Cardiac septum (tissue), 1 donor: Measurements from ENCODE around the gene TERB1. TPM values are rescaled to one million over a fixed set of nuclear protein-coding genes. Genes with fewer than 3 reads are reported as not detected.

Source experiments
- DNase-seq: peaks from one replicate; pipeline ENCODE4 v3.0.0-alpha.2; 2020; ENCODE audit warnings: low spot score
- intact Hi-C: fragments of 100-400 bp; cut with DNase I; formaldehyde crosslinking; loops from one replicate; pipeline ENCODE4 v1.14.0; 2022
- total RNA-seq: library from RNA; stranded (reverse); fragmentation: NEBNext Ultra II Directional; extraction: Animal tissue kit (Norgen Biotek cat#: 25700); gene quantifications from one replicate; pipeline ENCODE4 v1.2.1, GENCODE V29; 2021
- donor health status: DM: no; HTN: no; CAD: no.

TERB1 gene
- total RNA-seq, 1 donor from 2014 or later: not detected

- DNase-seq: no peak
- intact Hi-C loops: no loop called here
Observed at GRCh38 chr16:66714654-66715307, 86.6 kb downstream of the TERB1 start.

DNA sequence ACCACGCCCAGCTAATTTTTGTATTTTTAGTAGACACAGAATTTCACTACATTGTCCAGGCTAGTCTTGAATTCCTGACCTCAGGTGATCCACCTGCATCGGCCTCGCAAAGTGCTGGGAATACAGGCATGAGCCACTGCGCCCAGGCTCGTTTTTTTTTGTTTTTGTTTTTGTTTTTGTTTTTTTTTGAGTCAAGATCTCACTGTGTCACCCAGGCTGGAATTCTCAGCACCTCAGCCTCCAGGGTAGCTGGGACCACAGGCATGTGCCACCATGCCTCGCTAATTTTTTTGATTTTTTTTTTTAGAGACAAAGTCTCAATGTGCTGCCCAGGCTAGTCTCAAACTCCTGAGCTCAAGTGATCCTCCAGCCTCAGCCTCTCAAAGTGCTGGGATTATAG is 87.3 kb downstream of the TERB1 start:
- DNase-seq: no peak
- intact Hi-C loops: no loop called here

GRCh38 chr16:66713076-66713475 is 88.3 kb downstream of the TERB1 start:
- intact Hi-C loops: no loop called here
- DNase-seq: no peak

GRCh38 chr16:66712512-66712911 is 88.9 kb downstream of the TERB1 start:
- no peak for DNase-seq
- intact Hi-C loops: no loop called here

- DNase-seq: no peak
- intact Hi-C loops: no loop called here
Observed at GRCh38 chr16:66711581-66711980, 89.8 kb downstream of the TERB1 start.

DNA sequence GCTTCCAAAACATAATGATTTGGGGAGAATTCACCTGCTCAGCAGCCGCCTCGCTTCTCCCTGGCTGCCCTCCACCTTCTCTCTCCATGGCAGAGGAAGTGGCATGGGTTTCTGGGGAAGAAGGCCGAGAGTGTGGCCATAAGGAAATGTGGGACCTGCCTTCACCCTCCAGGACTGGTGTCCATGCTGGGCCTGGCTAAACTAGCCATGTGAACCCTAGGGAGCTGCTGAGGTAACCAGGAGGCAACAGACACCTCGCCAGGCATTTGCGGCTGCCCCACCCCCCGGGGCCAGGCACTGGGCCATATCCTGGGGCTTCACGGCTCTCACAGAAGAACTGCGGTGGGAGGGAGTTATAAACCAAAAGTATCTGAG is 94.9 kb downstream of the TERB1 start:
- intact Hi-C loops: no loop called here
- DNase-seq: no peak

DNA sequence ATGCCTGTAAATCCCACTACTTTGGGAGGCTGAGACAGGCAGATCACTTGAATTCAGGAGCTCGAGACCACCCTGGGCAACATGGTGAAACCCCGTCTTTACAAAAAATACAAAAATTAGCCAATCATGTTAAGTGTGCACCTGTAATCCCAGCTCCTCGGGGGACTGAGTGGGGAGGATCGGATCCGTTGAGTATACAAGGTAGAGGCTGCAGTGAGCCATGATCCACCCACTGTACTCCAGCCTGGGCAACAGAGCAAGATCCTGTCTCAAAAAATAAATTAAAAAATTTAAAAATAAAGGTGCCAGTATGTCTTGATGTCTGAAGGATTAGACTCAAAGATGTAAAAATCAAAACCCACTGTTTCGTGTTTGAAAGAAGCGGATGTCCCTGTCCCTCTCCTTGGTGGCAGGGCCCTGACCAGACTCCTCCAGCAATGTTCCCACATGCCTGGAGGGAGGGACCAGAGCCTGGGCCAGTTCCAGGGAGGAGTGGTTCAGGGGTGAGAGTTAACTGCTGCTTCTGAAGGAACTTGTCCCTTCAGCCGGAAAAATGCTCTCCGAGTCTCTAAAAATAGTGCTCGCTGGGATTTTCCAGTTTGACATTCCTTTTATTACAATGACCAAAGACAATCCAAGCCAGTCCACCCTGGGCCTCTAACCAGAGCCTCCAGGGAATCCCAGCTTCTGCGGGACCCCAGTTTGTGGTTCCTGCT is 95.4 kb downstream of the TERB1 start:
- intact Hi-C loops: no loop called here
- DNase-seq: no peak

Other genes starting within 250 kb of the TERB1 start
- gene CKLF, start 249.0 kb downstream of the TERB1 start, total RNA-seq: 10.5 TPM
- 1.3 TPM for gene CMTM1, start 235.1 kb downstream of the TERB1 start, total RNA-seq
- 1.3 TPM for gene CMTM2, start 222.1 kb downstream of the TERB1 start, total RNA-seq
- gene CMTM3, start 196.9 kb downstream of the TERB1 start, total RNA-seq: 10.4 TPM
- gene CMTM4, start 104.8 kb downstream of the TERB1 start, total RNA-seq: 10.4 TPM
- 123 TPM for gene DYNC1LI2, start 50.0 kb downstream of the TERB1 start, total RNA-seq
- gene NAE1, start 29.4 kb upstream of the TERB1 start, total RNA-seq: 31.1 TPM
- gene CA7, start 42.8 kb upstream of the TERB1 start, total RNA-seq: not detected
- 2.7 TPM for gene PDP2, start 78.9 kb upstream of the TERB1 start, total RNA-seq
- 0.35 TPM for gene CDH16, start 117.3 kb upstream of the TERB1 start, total RNA-seq
- 245 TPM for gene RRAD, start 124.0 kb upstream of the TERB1 start, total RNA-seq
- gene CIAO2B, start 132.8 kb upstream of the TERB1 start, total RNA-seq: 118 TPM
- gene CES2, start 133.9 kb upstream of the TERB1 start, total RNA-seq: 64.0 TPM
- 0.62 TPM for gene CES3, start 159.7 kb upstream of the TERB1 start, total RNA-seq
- gene CES4A, start 187.0 kb upstream of the TERB1 start, total RNA-seq: 11.9 TPM
- gene CBFB, start 227.6 kb upstream of the TERB1 start, total RNA-seq: 33.7 TPM